22Rv1 (cell line): ENCODE measurements around the gene WASF1.

ENCODE experiments used
- H3K27ac ChIP-seq: fragments of 450-650 bp; 2 replicates; pipeline ENCODE4 v1.5.1; 2017
- ZFX ChIP-seq: fragments of 450-650 bp; IDR thresholded peaks from 2 replicates; pipeline ENCODE4 v1.6.1; 2017; ENCODE audit warnings: antibody characterized with exemption, borderline replicate concordance
- TF ChIP-seq, protein P1 (sequence below): fragments of 450-650 bp; IDR thresholded peaks from 2 replicates; pipeline ENCODE4 v1.5.1; 2017; ENCODE audit warnings: mild to moderate bottlenecking

The WASF1 gene

DNA sequence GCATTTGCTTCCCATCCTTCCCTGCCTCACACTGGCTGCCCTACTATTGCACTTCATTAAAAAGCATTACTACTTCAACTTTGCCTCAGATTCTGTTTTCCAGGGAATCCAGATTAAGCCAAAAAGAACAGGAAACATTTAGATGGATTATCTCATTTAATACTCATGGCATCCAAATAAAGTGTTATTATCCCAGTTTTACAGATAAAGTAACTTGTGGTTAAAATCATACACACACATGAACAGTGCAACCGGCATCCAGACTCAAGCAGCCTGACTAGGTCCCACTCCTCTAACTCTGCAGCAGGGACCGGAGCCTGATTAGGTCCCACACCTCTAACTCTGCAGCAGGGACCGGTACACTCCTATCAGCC is 129.0 kb downstream of the WASF1 start:
- TF ChIP-seq, protein P1, sequence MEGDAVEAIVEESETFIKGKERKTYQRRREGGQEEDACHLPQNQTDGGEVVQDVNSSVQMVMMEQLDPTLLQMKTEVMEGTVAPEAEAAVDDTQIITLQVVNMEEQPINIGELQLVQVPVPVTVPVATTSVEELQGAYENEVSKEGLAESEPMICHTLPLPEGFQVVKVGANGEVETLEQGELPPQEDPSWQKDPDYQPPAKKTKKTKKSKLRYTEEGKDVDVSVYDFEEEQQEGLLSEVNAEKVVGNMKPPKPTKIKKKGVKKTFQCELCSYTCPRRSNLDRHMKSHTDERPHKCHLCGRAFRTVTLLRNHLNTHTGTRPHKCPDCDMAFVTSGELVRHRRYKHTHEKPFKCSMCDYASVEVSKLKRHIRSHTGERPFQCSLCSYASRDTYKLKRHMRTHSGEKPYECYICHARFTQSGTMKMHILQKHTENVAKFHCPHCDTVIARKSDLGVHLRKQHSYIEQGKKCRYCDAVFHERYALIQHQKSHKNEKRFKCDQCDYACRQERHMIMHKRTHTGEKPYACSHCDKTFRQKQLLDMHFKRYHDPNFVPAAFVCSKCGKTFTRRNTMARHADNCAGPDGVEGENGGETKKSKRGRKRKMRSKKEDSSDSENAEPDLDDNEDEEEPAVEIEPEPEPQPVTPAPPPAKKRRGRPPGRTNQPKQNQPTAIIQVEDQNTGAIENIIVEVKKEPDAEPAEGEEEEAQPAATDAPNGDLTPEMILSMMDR, result no peak
- TF ChIP-seq ZFX, result no peak

More for the DNA sequence above, 129.0 kb downstream of the WASF1 start:
- H3K27ac ChIP-seq, result no peak overlapping the region
